SJCRH30 (cell line): ENCODE measurements around the gene MRPS18A. TPM values are rescaled to one million over a fixed set of nuclear protein-coding genes. Genes with fewer than 3 reads are reported as not detected.
"Not testable (repeated sequence)": the region's sequence is repeated elsewhere in the genome, so short reads cannot be mapped to it uniquely, and the experiment has no call there.

ENCODE experiments used
- DNase-seq, 2 experiments: peaks; one replicate each; pipeline ENCODE4 v3.0.0-alpha.2; 2015 to 2020
- H3K27ac ChIP-seq: fragments of 250-450 bp; sonication (Bioruptor Pico); 2 replicates; pipeline ENCODE4 v1.5.1; 2020; ENCODE audit warnings: mild to moderate bottlenecking, moderate library complexity
- H3K27me3 ChIP-seq: fragments of 250-450 bp; sonication (Bioruptor Pico); 2 replicates; pipeline ENCODE4 v1.5.1; 2020; ENCODE audit warnings: mild to moderate bottlenecking, moderate library complexity
- H3K36me3 ChIP-seq: fragments of 250-450 bp; sonication (Bioruptor Pico); 2 replicates; pipeline ENCODE4 v1.5.1; 2020; ENCODE audit warnings: mild to moderate bottlenecking, moderate library complexity
- H3K4me1 ChIP-seq: fragments of 250-450 bp; sonication (Bioruptor Pico); 2 replicates; pipeline ENCODE4 v1.5.1; 2020; ENCODE audit warnings: mild to moderate bottlenecking, moderate library complexity
- H3K4me3 ChIP-seq: fragments of 250-450 bp; sonication (Bioruptor Pico); 2 replicates; pipeline ENCODE4 v1.5.1; 2020; ENCODE audit warnings: mild to moderate bottlenecking, moderate library complexity
- H3K9me3 ChIP-seq: fragments of 250-450 bp; sonication (Bioruptor Pico); replicated peaks from 2 replicates; pipeline ENCODE4 v1.5.1; 2020; ENCODE audit warnings: mild to moderate bottlenecking, moderate library complexity
- total RNA-seq: library from RNA; depleted of rRNA; stranded (reverse); fragments of >200 nt; shearing (Covaris generic); gene quantifications from 2 replicates; pipeline ENCODE4 v1.2.3, GENCODE V29; 2014

MRPS18A gene
- total RNA-seq, 1 experiment from 2014 or later: 51.6 TPM

- no peak overlapping the region for H3K4me3 ChIP-seq
- H3K27me3 ChIP-seq: no peaks in the 10 kb centered on the region
- H3K4me1 ChIP-seq: no peaks in the 10 kb centered on the region
- H3K27ac ChIP-seq: no peak overlapping the region
- DNase-seq: no peak
- H3K36me3 ChIP-seq: peaks cover 52% of the 10 kb centered on the region
- H3K9me3 ChIP-seq: no peaks in the 10 kb centered on the region
Observed at GRCh38 chr6:43674291-43674690, 13.3 kb downstream of the MRPS18A start.

GRCh38 chr6:43673444-43674084 lies 14.0 kb downstream of the MRPS18A start:
- Histone ChIP-seq H3K4me1 (no peaks in the 10 kb centered on the region), H3K27ac (no peak overlapping the region), H3K4me3 (no peak overlapping the region), H3K27me3 (no peaks in the 10 kb centered on the region), H3K36me3 (peaks cover 50% of the 10 kb centered on the region), H3K9me3 (no peaks in the 10 kb centered on the region)
- no peak for DNase-seq

GRCh38 chr6:43671801-43672690 lies 15.5 kb downstream of the MRPS18A start:
- H3K4me1 ChIP-seq: peaks cover 5% of the 10 kb centered on the region; the same call in 1 of the 2 replicates
- H3K27me3 ChIP-seq: no peaks in the 10 kb centered on the region
- H3K4me3 ChIP-seq: no peak overlapping the region
- H3K27ac ChIP-seq: no peak overlapping the region
- H3K9me3 ChIP-seq: no peaks in the 10 kb centered on the region
- DNase-seq: no peak
- peaks cover 35% of the 10 kb centered on the region for H3K36me3 ChIP-seq

- Histone ChIP-seq H3K36me3 (peaks cover 32% of the 10 kb centered on the region), H3K9me3 (no peaks in the 10 kb centered on the region), H3K4me3 (no peak overlapping the region), H3K4me1 (peaks cover 11% of the 10 kb centered on the region), H3K27ac (no peak overlapping the region), H3K27me3 (no peaks in the 10 kb centered on the region)
- DNase-seq: no peak
Observed at GRCh38 chr6:43671011-43671800, 16.4 kb downstream of the MRPS18A start.

GRCh38 chr6:43670623-43670986 lies 17.0 kb downstream of the MRPS18A start:
- no peak overlapping the region for H3K27ac ChIP-seq
- no peak overlapping the region for H3K4me3 ChIP-seq
- DNase-seq: no peak
- H3K36me3 ChIP-seq: peaks cover 32% of the 10 kb centered on the region
- no peaks in the 10 kb centered on the region for H3K27me3 ChIP-seq
- peaks cover 17% of the 10 kb centered on the region for H3K4me1 ChIP-seq
- no peaks in the 10 kb centered on the region for H3K9me3 ChIP-seq

- Histone ChIP-seq H3K27me3 (no peaks in the 10 kb centered on the region), H3K4me1 (peaks cover 22% of the 10 kb centered on the region), H3K27ac (no peak overlapping the region), H3K36me3 (peaks cover 27% of the 10 kb centered on the region), H3K4me3 (no peak overlapping the region), H3K9me3 (no peaks in the 10 kb centered on the region)
- no peak for DNase-seq
Observed at GRCh38 chr6:43669922-43670622, 17.5 kb downstream of the MRPS18A start.

GRCh38 chr6:43669050-43669921 lies 18.3 kb downstream of the MRPS18A start:
- no peak for DNase-seq
- Histone ChIP-seq H3K4me1 (peaks cover 29% of the 10 kb centered on the region), H3K27ac (no peak overlapping the region), H3K9me3 (no peaks in the 10 kb centered on the region), H3K27me3 (no peaks in the 10 kb centered on the region), H3K36me3 (peaks cover 19% of the 10 kb centered on the region), H3K4me3 (no peak overlapping the region)

- Histone ChIP-seq H3K4me3 (no peak overlapping the region), H3K36me3 (peaks cover 14% of the 10 kb centered on the region), H3K27ac (no peak overlapping the region), H3K4me1 (peaks cover 29% of the 10 kb centered on the region), H3K9me3 (no peaks in the 10 kb centered on the region), H3K27me3 (no peaks in the 10 kb centered on the region)
- DNase-seq: peak; percentile 42 to 66
Observed at GRCh38 chr6:43668151-43669028, 19.2 kb downstream of the MRPS18A start.

- no peak overlapping the region for H3K4me3 ChIP-seq
- H3K9me3 ChIP-seq: no peaks in the 10 kb centered on the region
- no peaks in the 10 kb centered on the region for H3K27me3 ChIP-seq
- peaks cover 13% of the 10 kb centered on the region for H3K36me3 ChIP-seq
- DNase-seq: peak; percentile 77 to 89
- peaks cover 29% of the 10 kb centered on the region for H3K4me1 ChIP-seq
- H3K27ac ChIP-seq: no peak overlapping the region
Observed at GRCh38 chr6:43667245-43668150, 20.1 kb downstream of the MRPS18A start.

- H3K4me1 ChIP-seq: peaks cover 29% of the 10 kb centered on the region
- DNase-seq: peak; percentile 85 to 92
- no peaks in the 10 kb centered on the region for H3K9me3 ChIP-seq
- peak overlapping the region; percentile 61 for H3K27ac ChIP-seq
- no peak overlapping the region for H3K4me3 ChIP-seq
- H3K27me3 ChIP-seq: no peaks in the 10 kb centered on the region
- peaks cover 3% of the 10 kb centered on the region for H3K36me3 ChIP-seq
Observed at GRCh38 chr6:43666196-43666920, 21.2 kb downstream of the MRPS18A start.

- peak; percentile 65 to 77 for DNase-seq
- Histone ChIP-seq H3K36me3 (no peaks in the 10 kb centered on the region), H3K27ac (peak overlapping the region; percentile 61), H3K4me3 (no peak overlapping the region), H3K4me1 (peaks cover 29% of the 10 kb centered on the region), H3K9me3 (no peaks in the 10 kb centered on the region), H3K27me3 (no peaks in the 10 kb centered on the region)
Observed at GRCh38 chr6:43665376-43665775, 22.2 kb downstream of the MRPS18A start.

GRCh38 chr6:43662948-43663347 lies 24.6 kb downstream of the MRPS18A start:
- H3K36me3 ChIP-seq, H3K27me3 ChIP-seq, DNase-seq, H3K27ac ChIP-seq, H3K9me3 ChIP-seq, H3K4me3 ChIP-seq: not testable (repeated sequence)
- peaks cover 28% of the 10 kb centered on the region for H3K4me1 ChIP-seq
